SK-N-SH (cell line): ENCODE results near the gene EP400. TPM values are rescaled to one million over a fixed set of nuclear protein-coding genes. Genes with fewer than 3 reads are reported as not detected.

Source experiments
- CTCF ChIA-PET: fragments of 300-600, 350-600 bp; formaldehyde crosslinking; extraction: SDS; loops from one replicate; lab custom pipeline; 2021; lab: Yijun Ruan, JAX
- POLR2A ChIA-PET: fragments of 350-600 bp; sonication (Branson Sonifier 250); formaldehyde crosslinking; extraction: SDS; loops from one replicate; lab custom pipeline; 2020; ENCODE audit warnings: antibody characterized with exemption, inconsistent platforms; lab: Yijun Ruan, JAX
- DNase-seq: peaks from one replicate; pipeline ENCODE4 v3.0.0; 2012
- H2AFZ ChIP-seq: fragments of 200-600 bp; sonication (generic); 2 replicates; pipeline ENCODE4 v1.8.1; 2016; ENCODE audit warnings: antibody characterized with exemption, mild to moderate bottlenecking, low read depth
- H3F3A ChIP-seq: fragments of 200-600 bp; sonication (generic); replicated peaks from 2 replicates; pipeline ENCODE3; 2016; ENCODE audit warnings: antibody characterized with exemption, mild to moderate bottlenecking; ENCODE audit not compliant: insufficient read depth
- H3K27ac ChIP-seq, 2 experiments: fragments of 200-500 bp in 1 of 2; fragments of 200-600 bp in 1 of 2; sonication (Bioruptor generic) in 1 of 2; sonication (generic), shearing (Covaris generic) in 1 of 2; 2 replicates each; pipeline versions ENCODE4 v1.5.1 to v1.6.1; 2014 to 2016; ENCODE audit warnings: low read depth in 2 of 2, inconsistent platforms in 1 of 2, low read length in 1 of 2, mild to moderate bottlenecking in 1 of 2, mixed read lengths in 1 of 2
- H3K27me3 ChIP-seq: fragments of 200-600 bp; sonication (generic), shearing (Covaris generic); 2 replicates; pipeline ENCODE4 v1.6.1; 2016; ENCODE audit warnings: mixed run types; ENCODE audit not compliant: insufficient read depth
- H3K36me3 ChIP-seq, 2 experiments: fragments of 200-500 bp in 1 of 2; fragments of 200-600 bp in 1 of 2; sonication (Bioruptor generic) in 1 of 2; sonication (generic) in 1 of 2; replicated peaks in 1 of 2; 2 replicates each; pipeline versions ENCODE3 to v1.5.1; 2014 to 2016; ENCODE audit warnings: low read length in 1 of 2, mild to moderate bottlenecking in 1 of 2; ENCODE audit not compliant: insufficient read depth in 2 of 2, control insufficient read depth in 1 of 2
- H3K4me1 ChIP-seq, 2 experiments: fragments of 200-500 bp in 1 of 2; fragments of 200-600 bp in 1 of 2; sonication (Bioruptor generic) in 1 of 2; sonication (generic), shearing (Covaris generic) in 1 of 2; 2 replicates each; pipeline versions ENCODE4 v1.5.1 to v1.6.1; 2014 to 2016; ENCODE audit warnings: low read depth in 1 of 2, low read length in 1 of 2, mixed run types in 1 of 2; ENCODE audit not compliant: insufficient read depth in 2 of 2, control insufficient read depth in 1 of 2
- H3K4me2 ChIP-seq: fragments of 200-600 bp; sonication (generic), shearing (Covaris generic); 2 replicates; pipeline ENCODE4 v1.6.1; 2017; ENCODE audit warnings: mixed run types
- H3K4me3 ChIP-seq, 2 experiments: fragments of 200-500 bp in 1 of 2; fragments of 200-600 bp in 1 of 2; sonication (Bioruptor generic) in 1 of 2; sonication (generic), shearing (Covaris generic) in 1 of 2; 2 replicates each; pipeline versions ENCODE4 v1.5.1 to v1.8.1; 2014 to 2016; ENCODE audit warnings: low read depth in 2 of 2, inconsistent platforms in 1 of 2, low read length in 1 of 2, mild to moderate bottlenecking in 1 of 2, mixed read lengths in 1 of 2, moderate library complexity in 1 of 2
- H3K79me2 ChIP-seq: fragments of 200-600 bp; sonication (generic); 2 replicates; pipeline ENCODE4 v1.8.1; 2017; ENCODE audit warnings: mild to moderate bottlenecking; ENCODE audit not compliant: insufficient read depth
- H3K9ac ChIP-seq: fragments of 200-600 bp; sonication (generic); 2 replicates; pipeline ENCODE4 v1.6.1; 2017; ENCODE audit warnings: mixed run types
- H3K9me2 ChIP-seq: fragments of 200-600 bp; sonication (generic); 2 replicates; pipeline ENCODE4 v1.6.1; 2017; ENCODE audit warnings: mixed run types
- H3K9me3 ChIP-seq: fragments of 200-600 bp; sonication (generic); 2 replicates; pipeline ENCODE4 v1.6.1; 2017; ENCODE audit warnings: mixed run types, mild to moderate bottlenecking, moderate library complexity
- H4K20me1 ChIP-seq: fragments of 200-600 bp; sonication (generic); 2 replicates; pipeline ENCODE4 v1.6.1; 2017; ENCODE audit warnings: mild to moderate bottlenecking, mixed run types; ENCODE audit not compliant: insufficient read depth
- EP300 ChIP-seq, 2 experiments: IDR thresholded peaks; 2 replicates each; pipeline versions ENCODE4 v1.4.0 to v1.6.1; 2012; ENCODE audit warnings: borderline replicate concordance in 1 of 2, low read depth in 1 of 2, low read length in 1 of 2
- FOSL2 ChIP-seq: IDR thresholded peaks from 2 replicates; pipeline ENCODE4 v1.4.0; 2012; ENCODE audit warnings: low read depth, mild to moderate bottlenecking, moderate library complexity, borderline replicate concordance
- FOXM1 ChIP-seq: IDR thresholded peaks from 2 replicates; pipeline ENCODE4 v1.4.0; 2012; ENCODE audit warnings: low read depth, mild to moderate bottlenecking
- GABPA ChIP-seq: IDR thresholded peaks from 2 replicates; pipeline ENCODE4 v1.4.0; 2012; ENCODE audit warnings: low read depth, mild to moderate bottlenecking
- GATA2 ChIP-seq: sonication (generic); formaldehyde crosslinking; IDR thresholded peaks from 2 replicates; pipeline ENCODE4 v1.5.0; 2020; ENCODE audit warnings: mild to moderate bottlenecking, missing genetic modification reagents
- MEF2A ChIP-seq: IDR thresholded peaks from 2 replicates; pipeline ENCODE4 v1.4.0; 2012; ENCODE audit warnings: low read depth, borderline replicate concordance
- RCOR1 ChIP-seq: fragments of 150-350 bp; IDR thresholded peaks from 2 replicates; pipeline ENCODE4 v1.6.1; 2017; ENCODE audit warnings: antibody characterized with exemption, low read length
- RFX5 ChIP-seq: IDR thresholded peaks from 2 replicates; pipeline ENCODE4 v1.6.1; 2012; ENCODE audit warnings: mild to moderate bottlenecking, improper control_type of control experiment, low read length
- TAF1 ChIP-seq: IDR thresholded peaks from 2 replicates; pipeline ENCODE4 v1.6.1; 2012; ENCODE audit warnings: low read depth, mild to moderate bottlenecking, low read length, moderate library complexity, borderline replicate concordance
- TCF12 ChIP-seq: IDR thresholded peaks from 2 replicates; pipeline ENCODE4 v1.4.0; 2012
- WGBS: methylation state at CpG from one replicate; pipeline ENCODE4 v1.1.6; 2017; ENCODE audit warnings: low lambda C conversion rate; 5-methylcytosine and 5-hydroxymethylcytosine counted together
- polyA plus RNA-seq, 3 experiments: library from polyadenylated mRNA; depleted of rRNA; stranded (reverse); fragments of >200 nt; gene quantifications; 2 replicates each; pipeline ENCODE4 v1.2.3, GENCODE V29; 2012
- TF ChIP-seq, protein P1 (sequence below): IDR thresholded peaks from 2 replicates; pipeline ENCODE4 v1.4.0; 2012; ENCODE audit warnings: low read depth, borderline replicate concordance
- TF ChIP-seq, protein P2 (sequence below): fragments of 150-350 bp; IDR thresholded peaks from 2 replicates; pipeline ENCODE4 v1.6.1; 2016; ENCODE audit warnings: mild to moderate bottlenecking, low read depth, low read length
- TF ChIP-seq, protein P3 (sequence below): IDR thresholded peaks from 2 replicates; pipeline ENCODE4 v1.6.1; 2012; ENCODE audit warnings: mild to moderate bottlenecking, low read depth, low read length, moderate library complexity
- TF ChIP-seq, protein P4 (sequence below): fragments of 150-350 bp; IDR thresholded peaks from 2 replicates; pipeline ENCODE4 v1.6.1; 2017; ENCODE audit warnings: antibody characterized with exemption, low read length, low read depth, borderline replicate concordance

The EP400 gene
- polyA plus RNA-seq, 1 of the 3 experiments (the other 2 are of a cell fraction), result 7.0 TPM

DNA sequence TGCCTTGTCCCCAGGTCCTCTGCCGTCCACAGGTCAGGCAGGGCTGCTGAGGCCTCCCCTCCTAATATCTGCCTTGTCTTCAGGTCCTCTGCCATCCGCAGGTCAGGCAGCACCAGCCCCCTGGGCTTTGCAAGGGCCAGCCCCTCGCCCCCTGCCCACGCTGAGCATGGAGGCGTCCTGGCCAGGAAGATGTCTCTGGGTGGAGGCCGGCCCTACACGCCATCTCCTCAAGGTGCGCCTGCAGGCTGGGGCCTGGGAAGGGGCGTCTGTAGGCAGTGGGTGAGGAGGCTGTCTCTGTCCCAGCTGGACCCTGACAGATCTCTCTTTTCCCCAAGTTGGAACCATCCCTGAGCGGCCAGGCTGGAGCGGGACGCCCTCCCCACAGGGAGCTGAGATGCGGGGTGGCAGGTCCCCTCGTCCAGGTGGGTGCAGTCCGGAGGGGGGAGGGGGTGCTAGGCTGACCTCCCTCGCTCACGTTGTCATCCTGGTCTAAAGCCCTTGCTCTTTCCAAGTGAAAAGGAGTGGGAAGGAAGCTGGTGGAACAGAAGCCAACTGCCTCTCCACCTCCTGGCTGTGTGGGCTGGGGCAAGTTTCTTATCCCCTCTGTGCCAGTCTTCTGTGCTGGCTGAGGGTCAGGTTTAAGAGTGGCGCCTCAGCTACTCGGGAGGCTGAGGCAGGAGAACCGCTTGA is 34.6 kb upstream of the EP400 start:
- H3K27ac ChIP-seq, result no peak overlapping the region; a peak in 1 of 4 replicates
- H3K36me3 ChIP-seq, result peaks cover 4 to 55% of the 10 kb centered on the region in 2 experiments
- no peak for DNase-seq
- TF ChIP-seq MEF2A (no peak), FOXM1 (no peak), FOSL2 (no peak), TCF12 (no peak), TAF1 (no peak)
- TF ChIP-seq, protein P1, sequence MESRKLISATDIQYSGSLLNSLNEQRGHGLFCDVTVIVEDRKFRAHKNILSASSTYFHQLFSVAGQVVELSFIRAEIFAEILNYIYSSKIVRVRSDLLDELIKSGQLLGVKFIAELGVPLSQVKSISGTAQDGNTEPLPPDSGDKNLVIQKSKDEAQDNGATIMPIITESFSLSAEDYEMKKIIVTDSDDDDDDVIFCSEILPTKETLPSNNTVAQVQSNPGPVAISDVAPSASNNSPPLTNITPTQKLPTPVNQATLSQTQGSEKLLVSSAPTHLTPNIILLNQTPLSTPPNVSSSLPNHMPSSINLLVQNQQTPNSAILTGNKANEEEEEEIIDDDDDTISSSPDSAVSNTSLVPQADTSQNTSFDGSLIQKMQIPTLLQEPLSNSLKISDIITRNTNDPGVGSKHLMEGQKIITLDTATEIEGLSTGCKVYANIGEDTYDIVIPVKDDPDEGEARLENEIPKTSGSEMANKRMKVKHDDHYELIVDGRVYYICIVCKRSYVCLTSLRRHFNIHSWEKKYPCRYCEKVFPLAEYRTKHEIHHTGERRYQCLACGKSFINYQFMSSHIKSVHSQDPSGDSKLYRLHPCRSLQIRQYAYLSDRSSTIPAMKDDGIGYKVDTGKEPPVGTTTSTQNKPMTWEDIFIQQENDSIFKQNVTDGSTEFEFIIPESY, result no peak
- no peaks in the 10 kb centered on the region for H4K20me1 ChIP-seq
- no peaks in the 10 kb centered on the region for H3K9me3 ChIP-seq
- CTCF ChIA-PET, result interaction anchor here (1.0 to 3.2 kb wide), 2 partner anchors 8 to 78 kb away, joined by 3 to 11 read pairs; no protein-coding TSS in a partner anchor
- H3F3A ChIP-seq, result no peaks in the 10 kb centered on the region
- WGBS, result 94% methylated on average over 8 of the region's 20 CpGs
- H3K9ac ChIP-seq, result no peak overlapping the region
- no peak overlapping the region for H3K4me2 ChIP-seq
- H3K9me2 ChIP-seq, result no peaks in the 10 kb centered on the region
- no peak overlapping the region for H3K4me3 ChIP-seq
- H3K4me1 ChIP-seq, result peaks cover 9 to 27% of the 10 kb centered on the region in 2 experiments; a peak in 2 of 4 replicates
- H2AFZ ChIP-seq, result no peak overlapping the region
- POLR2A ChIA-PET, result no interaction called here
- H3K79me2 ChIP-seq, result 0 out of 2 replicates have a peak, but pooled peaks cover 4% of the 10 kb centered on the region
- no peaks in the 10 kb centered on the region for H3K27me3 ChIP-seq

DNA sequence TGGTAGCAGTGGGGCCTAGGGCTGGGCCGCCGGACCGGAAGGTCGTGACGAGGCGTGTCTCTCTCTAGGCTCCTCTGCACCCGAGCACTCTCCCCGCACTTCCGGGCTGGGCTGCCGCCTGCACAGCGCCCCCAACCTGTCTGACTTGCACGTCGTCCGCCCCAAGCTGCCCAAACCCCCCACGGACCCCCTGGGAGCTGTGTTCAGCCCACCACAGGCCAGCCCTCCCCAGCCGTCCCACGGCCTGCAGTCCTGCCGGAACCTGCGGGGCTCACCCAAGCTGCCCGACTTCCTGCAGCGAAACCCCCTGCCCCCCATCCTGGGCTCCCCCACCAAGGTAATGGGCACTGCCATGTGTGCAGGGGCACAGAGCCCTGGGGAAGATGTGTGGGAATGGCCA is 33.9 kb upstream of the EP400 start:
- TF ChIP-seq, protein P2, sequence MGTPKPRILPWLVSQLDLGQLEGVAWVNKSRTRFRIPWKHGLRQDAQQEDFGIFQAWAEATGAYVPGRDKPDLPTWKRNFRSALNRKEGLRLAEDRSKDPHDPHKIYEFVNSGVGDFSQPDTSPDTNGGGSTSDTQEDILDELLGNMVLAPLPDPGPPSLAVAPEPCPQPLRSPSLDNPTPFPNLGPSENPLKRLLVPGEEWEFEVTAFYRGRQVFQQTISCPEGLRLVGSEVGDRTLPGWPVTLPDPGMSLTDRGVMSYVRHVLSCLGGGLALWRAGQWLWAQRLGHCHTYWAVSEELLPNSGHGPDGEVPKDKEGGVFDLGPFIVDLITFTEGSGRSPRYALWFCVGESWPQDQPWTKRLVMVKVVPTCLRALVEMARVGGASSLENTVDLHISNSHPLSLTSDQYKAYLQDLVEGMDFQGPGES, result no peak
- TF ChIP-seq, protein P3, sequence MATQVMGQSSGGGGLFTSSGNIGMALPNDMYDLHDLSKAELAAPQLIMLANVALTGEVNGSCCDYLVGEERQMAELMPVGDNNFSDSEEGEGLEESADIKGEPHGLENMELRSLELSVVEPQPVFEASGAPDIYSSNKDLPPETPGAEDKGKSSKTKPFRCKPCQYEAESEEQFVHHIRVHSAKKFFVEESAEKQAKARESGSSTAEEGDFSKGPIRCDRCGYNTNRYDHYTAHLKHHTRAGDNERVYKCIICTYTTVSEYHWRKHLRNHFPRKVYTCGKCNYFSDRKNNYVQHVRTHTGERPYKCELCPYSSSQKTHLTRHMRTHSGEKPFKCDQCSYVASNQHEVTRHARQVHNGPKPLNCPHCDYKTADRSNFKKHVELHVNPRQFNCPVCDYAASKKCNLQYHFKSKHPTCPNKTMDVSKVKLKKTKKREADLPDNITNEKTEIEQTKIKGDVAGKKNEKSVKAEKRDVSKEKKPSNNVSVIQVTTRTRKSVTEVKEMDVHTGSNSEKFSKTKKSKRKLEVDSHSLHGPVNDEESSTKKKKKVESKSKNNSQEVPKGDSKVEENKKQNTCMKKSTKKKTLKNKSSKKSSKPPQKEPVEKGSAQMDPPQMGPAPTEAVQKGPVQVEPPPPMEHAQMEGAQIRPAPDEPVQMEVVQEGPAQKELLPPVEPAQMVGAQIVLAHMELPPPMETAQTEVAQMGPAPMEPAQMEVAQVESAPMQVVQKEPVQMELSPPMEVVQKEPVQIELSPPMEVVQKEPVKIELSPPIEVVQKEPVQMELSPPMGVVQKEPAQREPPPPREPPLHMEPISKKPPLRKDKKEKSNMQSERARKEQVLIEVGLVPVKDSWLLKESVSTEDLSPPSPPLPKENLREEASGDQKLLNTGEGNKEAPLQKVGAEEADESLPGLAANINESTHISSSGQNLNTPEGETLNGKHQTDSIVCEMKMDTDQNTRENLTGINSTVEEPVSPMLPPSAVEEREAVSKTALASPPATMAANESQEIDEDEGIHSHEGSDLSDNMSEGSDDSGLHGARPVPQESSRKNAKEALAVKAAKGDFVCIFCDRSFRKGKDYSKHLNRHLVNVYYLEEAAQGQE, result no peak
- TF ChIP-seq, protein P4, sequence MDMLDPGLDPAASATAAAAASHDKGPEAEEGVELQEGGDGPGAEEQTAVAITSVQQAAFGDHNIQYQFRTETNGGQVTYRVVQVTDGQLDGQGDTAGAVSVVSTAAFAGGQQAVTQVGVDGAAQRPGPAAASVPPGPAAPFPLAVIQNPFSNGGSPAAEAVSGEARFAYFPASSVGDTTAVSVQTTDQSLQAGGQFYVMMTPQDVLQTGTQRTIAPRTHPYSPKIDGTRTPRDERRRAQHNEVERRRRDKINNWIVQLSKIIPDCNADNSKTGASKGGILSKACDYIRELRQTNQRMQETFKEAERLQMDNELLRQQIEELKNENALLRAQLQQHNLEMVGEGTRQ, result no peak
- TF ChIP-seq TAF1 (no peak), TCF12 (no peak), RFX5 (no peak), GABPA (no peak), RCOR1 (no peak), GATA2 (CRISPR knock-in tag) (no peak), EP300 (IDR thresholded peaks at IDR 0.05; ENCODE audit: borderline replicate concordance in 1 of 2, low read depth in 1 of 2, low read length in 1 of 2) (no peak), FOXM1 (no peak)
- Histone ChIP-seq H4K20me1 (no peaks in the 10 kb centered on the region), H3K27me3 (no peaks in the 10 kb centered on the region), H3K36me3 (peaks cover 4 to 54% of the 10 kb centered on the region in 2 experiments), H3K9me2 (no peaks in the 10 kb centered on the region), H3K4me1 (peaks cover 9 to 27% of the 10 kb centered on the region in 2 experiments; a peak in 2 of 4 replicates), H3K4me3 (no peak overlapping the region), H2AFZ (no peak overlapping the region), H3K9me3 (no peaks in the 10 kb centered on the region), H3K4me2 (no peak overlapping the region), H3F3A (no peaks in the 10 kb centered on the region), H3K27ac (no peak overlapping the region), H3K9ac (no peak overlapping the region), H3K79me2 (0 out of 2 replicates have a peak, but pooled peaks cover 4% of the 10 kb centered on the region)
- ChIA-PET CTCF (interaction anchor here (1.0 to 3.2 kb wide), 2 partner anchors 9 to 79 kb away, joined by 3 to 11 read pairs; no protein-coding TSS in a partner anchor), POLR2A (no interaction called here)
- DNase-seq, result no peak
- no CpG with 5 or more reads among the region's 21 CpGs for WGBS
